PC-9 (cell line): Measurements from ENCODE around the gene SLC48A1.

Experiments
- EZH2 ChIP-seq: fragments of 200-600 bp; sonication (generic); IDR thresholded peaks from 2 replicates; pipeline ENCODE4 v1.8.0; 2017; ENCODE audit warnings: antibody characterized with exemption, low read depth
- TF ChIP-seq, protein P1 (sequence below): fragments of 200-600 bp; sonication (generic); conservative IDR thresholded peaks from 2 replicates; pipeline ENCODE4 v1.6.1; 2017; ENCODE audit warnings: mixed run types, antibody characterized with exemption, mild to moderate bottlenecking, moderate library complexity

- TF ChIP-seq EZH2 = no peak
- TF ChIP-seq, protein P1, sequence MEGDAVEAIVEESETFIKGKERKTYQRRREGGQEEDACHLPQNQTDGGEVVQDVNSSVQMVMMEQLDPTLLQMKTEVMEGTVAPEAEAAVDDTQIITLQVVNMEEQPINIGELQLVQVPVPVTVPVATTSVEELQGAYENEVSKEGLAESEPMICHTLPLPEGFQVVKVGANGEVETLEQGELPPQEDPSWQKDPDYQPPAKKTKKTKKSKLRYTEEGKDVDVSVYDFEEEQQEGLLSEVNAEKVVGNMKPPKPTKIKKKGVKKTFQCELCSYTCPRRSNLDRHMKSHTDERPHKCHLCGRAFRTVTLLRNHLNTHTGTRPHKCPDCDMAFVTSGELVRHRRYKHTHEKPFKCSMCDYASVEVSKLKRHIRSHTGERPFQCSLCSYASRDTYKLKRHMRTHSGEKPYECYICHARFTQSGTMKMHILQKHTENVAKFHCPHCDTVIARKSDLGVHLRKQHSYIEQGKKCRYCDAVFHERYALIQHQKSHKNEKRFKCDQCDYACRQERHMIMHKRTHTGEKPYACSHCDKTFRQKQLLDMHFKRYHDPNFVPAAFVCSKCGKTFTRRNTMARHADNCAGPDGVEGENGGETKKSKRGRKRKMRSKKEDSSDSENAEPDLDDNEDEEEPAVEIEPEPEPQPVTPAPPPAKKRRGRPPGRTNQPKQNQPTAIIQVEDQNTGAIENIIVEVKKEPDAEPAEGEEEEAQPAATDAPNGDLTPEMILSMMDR = no peak
Observed at GRCh38 chr12:47755655-47756562, 17.1 kb upstream of the SLC48A1 start.
